ENCODE data around the gene NAV3. TPM values are rescaled to one million over a fixed set of nuclear protein-coding genes. Genes with fewer than 3 reads are reported as not detected.

NAV3 gene
- total RNA-seq, 2 donors from 2014 or later, result 0.20 to 1.9 TPM

GRCh38 chr12:77968571-77968970, 137.9 kb downstream of the NAV3 start:
- WGBS, 2 experiments (ENCODE audit: insufficient coverage in 1 of 2, insufficient read length in 1 of 2), result 93 to 100% methylated on average over 2 to 6 of the region's 6 CpGs
- Histone ChIP-seq H3K27me3 (ENCODE audit: control insufficient read depth, insufficient read depth, low read length, poor library complexity, severe bottlenecking) (no peaks in the 10 kb centered on the region), H3K4me3 (ENCODE audit: low read length) (no peak overlapping the region), H3K9me3 (ENCODE audit: control insufficient read depth, low read length) (no peaks in the 10 kb centered on the region), H3K27ac (ENCODE audit: low read depth, low read length) (no peak overlapping the region), H3K4me1 (ENCODE audit: control insufficient read depth, insufficient read depth, low read length) (no peaks in the 10 kb centered on the region), H3K9ac (ENCODE audit: extremely low read depth, low read length, poor library complexity, severe bottlenecking) (no peak overlapping the region), H3K36me3 (ENCODE audit: control insufficient read depth, insufficient read depth, low read length) (no peaks in the 10 kb centered on the region)
- no peak for TF ChIP-seq CTCF (conservative IDR thresholded peaks at IDR 0.05)
- no peaks in the 10 kb centered on the region for H3K27me3 Mint-ChIP-seq (ENCODE audit: insufficient read depth)
- no peak overlapping the region for H3K27ac Mint-ChIP-seq
- no peaks in the 10 kb centered on the region for H3K36me3 Mint-ChIP-seq (ENCODE audit: low read depth)
- no peaks in the 10 kb centered on the region for H3K4me1 Mint-ChIP-seq
- H3K9me3 Mint-ChIP-seq, result no peaks in the 10 kb centered on the region
- no peak overlapping the region for H3K4me3 Mint-ChIP-seq
- DNase-seq, result no peak

- Mint-ChIP-seq H3K36me3 (ENCODE audit: low read depth) (no peaks in the 10 kb centered on the region), H3K9me3 (no peaks in the 10 kb centered on the region), H3K4me1 (no peaks in the 10 kb centered on the region), H3K27ac (no peak overlapping the region), H3K4me3 (no peak overlapping the region), H3K27me3 (ENCODE audit: insufficient read depth) (no peaks in the 10 kb centered on the region)
- Histone ChIP-seq H3K9ac (ENCODE audit: extremely low read depth, low read length, poor library complexity, severe bottlenecking) (no peak overlapping the region), H3K27ac (ENCODE audit: low read depth, low read length) (no peak overlapping the region), H3K27me3 (ENCODE audit: control insufficient read depth, insufficient read depth, low read length, poor library complexity, severe bottlenecking) (no peaks in the 10 kb centered on the region), H3K4me1 (ENCODE audit: control insufficient read depth, insufficient read depth, low read length) (no peaks in the 10 kb centered on the region), H3K9me3 (ENCODE audit: control insufficient read depth, low read length) (no peaks in the 10 kb centered on the region), H3K4me3 (ENCODE audit: low read length) (no peak overlapping the region), H3K36me3 (ENCODE audit: control insufficient read depth, insufficient read depth, low read length) (no peaks in the 10 kb centered on the region)
- DNase-seq, result no peak
- TF ChIP-seq CTCF (conservative IDR thresholded peaks at IDR 0.05), result no peak
- WGBS, 2 experiments (ENCODE audit: insufficient coverage in 1 of 2, insufficient read length in 1 of 2), result no CpG with 5 or more reads among the region's 1 CpG
These were observed 142.9 kb downstream of the NAV3 start for GRCh38 chr12:77973579-77973978.

- Histone ChIP-seq H3K9me3 (ENCODE audit: control insufficient read depth, low read length) (no peaks in the 10 kb centered on the region), H3K27ac (ENCODE audit: low read depth, low read length) (no peak overlapping the region), H3K4me1 (ENCODE audit: control insufficient read depth, insufficient read depth, low read length) (no peaks in the 10 kb centered on the region), H3K36me3 (ENCODE audit: control insufficient read depth, insufficient read depth, low read length) (no peaks in the 10 kb centered on the region), H3K27me3 (ENCODE audit: control insufficient read depth, insufficient read depth, low read length, poor library complexity, severe bottlenecking) (no peaks in the 10 kb centered on the region), H3K4me3 (ENCODE audit: low read length) (no peak overlapping the region), H3K9ac (ENCODE audit: extremely low read depth, low read length, poor library complexity, severe bottlenecking) (no peak overlapping the region)
- H3K27ac Mint-ChIP-seq, result no peak overlapping the region
- TF ChIP-seq CTCF (conservative IDR thresholded peaks at IDR 0.05), result no peak
- H3K4me3 Mint-ChIP-seq, result no peak overlapping the region
- DNase-seq, result no peak
- no peaks in the 10 kb centered on the region for H3K4me1 Mint-ChIP-seq
- no peaks in the 10 kb centered on the region for H3K36me3 Mint-ChIP-seq (ENCODE audit: low read depth)
- no peaks in the 10 kb centered on the region for H3K9me3 Mint-ChIP-seq
- no peaks in the 10 kb centered on the region for H3K27me3 Mint-ChIP-seq (ENCODE audit: insufficient read depth)
- 88 to 100% methylated on average over 1 to 2 of the region's 2 CpGs for WGBS, 2 experiments (ENCODE audit: insufficient coverage in 1 of 2, insufficient read length in 1 of 2)
These were observed 144.0 kb downstream of the NAV3 start for GRCh38 chr12:77974645-77975044.
